HG02678 (cell line): ENCODE data around the gene ERBB4.

Experiments
- ATAC-seq: cut with Tn5 transposase; IDR thresholded peaks from one replicate; pipeline ENCODE4 v1.9.1; 2021; ENCODE audit warnings: mild to moderate bottlenecking, moderate library complexity; ENCODE audit not compliant: unreplicated experiment

ERBB4 gene

DNA sequence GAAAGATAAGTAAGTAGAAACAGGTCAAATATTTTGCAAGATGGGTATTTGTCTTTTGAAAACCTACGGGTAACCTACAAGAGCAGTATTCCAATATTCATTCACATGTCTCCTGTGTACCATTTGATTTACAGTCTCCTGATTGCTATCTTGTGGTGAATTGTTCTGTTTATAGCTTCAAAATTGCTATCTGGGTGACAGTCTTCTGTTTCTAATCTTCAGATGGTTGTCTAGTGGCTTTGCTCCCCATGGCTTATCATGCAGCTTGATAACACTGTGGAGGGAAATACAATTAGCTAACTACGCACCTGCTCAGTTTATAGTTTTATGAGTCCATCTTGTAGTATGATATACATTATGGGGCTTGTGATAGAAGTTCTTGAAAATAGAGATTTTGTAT is 1165.4 kb downstream of the ERBB4 start:
- ATAC-seq, result no peak

DNA sequence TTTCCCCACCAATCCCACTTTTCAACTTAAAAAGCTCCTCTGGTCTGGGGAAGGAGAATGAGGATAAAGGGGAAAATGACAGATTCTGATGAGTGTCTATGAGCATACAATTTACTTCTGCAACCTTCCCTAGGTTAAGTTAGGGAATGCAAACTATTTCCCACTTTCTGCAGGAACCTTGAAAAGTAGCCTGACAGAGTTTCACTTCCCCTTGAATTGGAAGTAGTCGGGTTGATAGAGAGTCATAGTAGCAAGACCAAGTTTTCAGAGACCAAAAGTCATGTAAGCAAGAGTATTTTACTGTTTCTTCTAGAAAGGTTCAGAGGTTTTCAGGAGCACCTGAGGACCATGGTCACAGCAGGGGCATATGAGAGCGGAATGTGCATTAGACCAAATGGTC is 1167.1 kb downstream of the ERBB4 start:
- no peak for ATAC-seq

DNA sequence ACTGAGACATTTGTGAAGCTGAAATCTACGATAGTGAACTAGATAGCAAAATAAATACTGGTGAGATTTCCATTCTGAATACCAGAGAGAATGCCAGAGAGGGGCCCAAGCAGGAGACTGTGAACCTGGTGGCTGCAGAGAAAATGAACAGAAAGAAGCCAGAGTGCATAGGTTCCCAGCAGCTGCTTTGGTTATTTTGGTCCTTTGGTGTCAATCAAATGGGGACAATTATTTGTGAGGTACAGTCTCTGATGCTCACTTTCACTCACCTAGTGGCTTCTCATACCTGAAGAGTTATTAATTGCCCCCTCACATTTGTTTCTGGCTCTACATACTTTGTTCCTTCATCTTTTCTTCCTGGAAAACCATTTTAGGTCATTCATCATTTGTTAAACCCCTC is 1170.1 kb downstream of the ERBB4 start:
- ATAC-seq, result no peak

- peak; percentile 77 for ATAC-seq
These were observed 1170.9 kb downstream of the ERBB4 start for GRCh38 chr2:211367711-211368110.

GRCh38 chr2:211367293-211367692 is 1171.3 kb downstream of the ERBB4 start:
- ATAC-seq, result no peak

- ATAC-seq, result no peak
These were observed 1173.7 kb downstream of the ERBB4 start for GRCh38 chr2:211364911-211365310.

DNA sequence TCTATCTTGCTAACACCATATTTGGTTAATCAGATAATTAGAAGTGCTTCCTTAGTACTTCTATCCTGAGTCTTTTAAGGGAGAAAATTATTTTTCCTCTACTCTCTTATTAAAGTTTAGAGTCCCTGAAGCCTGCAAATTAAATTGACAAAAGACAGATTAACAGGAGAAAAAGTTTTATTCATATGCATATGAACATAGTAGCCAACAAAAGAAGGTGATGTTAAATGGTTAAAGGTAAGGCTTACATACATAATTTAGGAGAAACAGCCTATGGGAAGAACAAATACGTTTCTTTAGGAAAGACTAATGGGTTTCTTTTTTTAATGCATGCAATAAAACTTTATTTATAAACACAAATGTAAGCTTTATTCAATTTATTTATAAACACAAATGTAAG is 1177.2 kb downstream of the ERBB4 start:
- no peak for ATAC-seq

GRCh38 chr2:211359347-211359746 is 1179.3 kb downstream of the ERBB4 start:
- no peak for ATAC-seq

DNA sequence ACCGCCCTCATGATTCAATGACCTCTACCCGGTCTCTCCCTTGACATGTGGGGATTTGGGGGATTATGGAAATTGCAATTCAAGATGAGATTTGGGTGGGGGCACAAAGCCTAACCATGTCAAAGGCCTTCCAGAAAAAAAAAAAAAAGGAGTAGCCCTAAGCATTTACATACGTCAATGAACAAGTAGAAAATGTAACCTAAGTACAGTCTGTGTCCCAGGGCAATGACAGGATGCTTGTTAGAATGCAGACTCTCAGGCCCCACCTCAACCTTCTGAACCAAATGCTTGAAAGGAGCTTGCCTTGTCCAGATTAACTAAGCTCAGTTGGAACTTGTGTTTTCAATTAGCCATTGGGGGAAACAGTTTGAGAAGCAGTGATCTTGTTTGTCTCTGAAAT is 1180.1 kb downstream of the ERBB4 start:
- no peak for ATAC-seq

GRCh38 chr2:211354481-211354880 is 1184.1 kb downstream of the ERBB4 start:
- no peak for ATAC-seq

- ATAC-seq, result no peak
These were observed 1186.6 kb downstream of the ERBB4 start for GRCh38 chr2:211351987-211352386.

DNA sequence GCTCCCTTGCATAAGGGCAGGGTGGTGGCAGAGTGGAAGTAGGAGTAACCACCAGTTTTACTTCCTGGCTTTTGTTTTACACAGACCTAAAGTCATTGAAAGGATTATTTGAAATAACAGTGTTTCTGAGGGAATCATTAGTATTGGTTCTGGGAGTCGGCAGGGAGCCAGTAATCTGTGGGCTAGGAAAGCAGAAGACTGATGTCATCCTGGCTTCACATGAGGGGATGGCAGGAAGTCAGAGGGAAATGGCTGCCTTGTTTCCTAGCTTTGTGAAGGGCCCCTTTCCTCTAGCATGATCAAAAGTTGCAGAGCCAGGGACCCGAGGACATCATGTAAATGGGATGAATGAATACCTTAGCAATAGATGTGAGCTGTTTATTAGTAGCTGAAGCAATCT is 1189.6 kb downstream of the ERBB4 start:
- no peak for ATAC-seq

- no peak for ATAC-seq
These were observed 1191.3 kb downstream of the ERBB4 start for GRCh38 chr2:211347328-211347727.

DNA sequence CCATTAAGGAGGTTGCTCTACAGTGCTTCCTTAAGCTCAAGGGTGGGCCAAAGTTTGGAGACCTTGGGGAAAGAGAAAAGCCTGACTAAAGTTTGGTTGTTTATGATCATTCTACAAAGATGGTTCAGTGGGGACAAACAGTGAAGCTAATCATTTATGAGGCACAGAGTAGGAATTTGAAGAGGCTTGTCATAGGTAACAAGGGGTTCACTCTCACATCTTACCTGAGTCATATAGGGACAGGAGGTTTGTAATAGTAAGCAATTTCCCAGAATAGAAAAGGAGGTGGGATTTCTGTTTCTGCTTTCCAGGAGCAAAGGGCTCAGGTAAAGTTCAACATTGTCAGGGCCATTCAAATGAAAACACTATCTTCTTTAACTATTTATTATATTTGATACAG is 1194.3 kb downstream of the ERBB4 start:
- no peak for ATAC-seq

GRCh38 chr2:211333377-211333776 is 1205.2 kb downstream of the ERBB4 start:
- ATAC-seq, result no peak

- no peak for ATAC-seq
These were observed 1206.9 kb downstream of the ERBB4 start for GRCh38 chr2:211331736-211332135.

DNA sequence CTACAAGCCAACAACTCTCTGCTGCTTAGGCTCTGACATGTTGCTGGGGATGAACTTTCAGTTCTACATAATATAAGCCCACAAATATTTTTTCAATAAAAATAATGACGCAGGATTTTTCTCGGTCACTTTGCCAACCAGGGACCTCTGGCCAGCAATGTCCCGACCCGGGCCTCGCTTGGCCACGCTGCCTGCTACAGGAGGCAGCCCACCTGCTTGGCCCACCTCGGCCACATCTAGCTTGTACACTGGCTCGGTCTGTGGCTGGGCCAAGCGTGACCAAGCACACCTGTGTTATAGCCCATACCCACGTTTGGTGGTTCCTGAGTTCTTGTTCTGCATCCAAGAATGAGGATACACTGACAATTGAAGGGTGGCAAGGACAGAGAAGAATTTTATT is 1208.7 kb downstream of the ERBB4 start:
- ATAC-seq, result no peak

DNA sequence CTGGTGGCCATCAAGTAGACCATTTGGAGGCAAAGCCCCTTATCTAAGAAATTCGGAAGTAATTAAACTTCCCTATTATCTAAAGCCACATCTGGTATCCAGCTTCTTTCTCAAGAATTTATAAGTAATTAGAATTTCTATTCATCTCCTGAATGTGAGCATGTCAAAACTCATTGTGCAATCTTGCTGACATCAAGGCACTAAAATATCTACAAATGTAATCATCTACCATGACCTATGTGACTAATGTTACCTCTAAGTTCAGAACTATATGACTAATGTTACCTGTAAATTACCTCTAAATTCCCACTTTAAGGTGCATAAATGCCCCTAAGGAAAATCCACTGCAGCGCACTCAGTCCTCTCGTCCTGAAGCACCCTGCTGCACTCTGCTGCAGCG is 1209.2 kb downstream of the ERBB4 start:
- no peak for ATAC-seq

- ATAC-seq, result no peak
These were observed 1210.5 kb downstream of the ERBB4 start for GRCh38 chr2:211328126-211328525.
